GM18907 (cell line): ENCODE results near the gene MTSS2.

Experiments used
- ATAC-seq: cut with Tn5 transposase; IDR thresholded peaks from one replicate; pipeline ENCODE4 v1.9.1; 2021; ENCODE audit warnings: mild to moderate bottlenecking, moderate library complexity; ENCODE audit not compliant: unreplicated experiment

MTSS2 gene, protein sequence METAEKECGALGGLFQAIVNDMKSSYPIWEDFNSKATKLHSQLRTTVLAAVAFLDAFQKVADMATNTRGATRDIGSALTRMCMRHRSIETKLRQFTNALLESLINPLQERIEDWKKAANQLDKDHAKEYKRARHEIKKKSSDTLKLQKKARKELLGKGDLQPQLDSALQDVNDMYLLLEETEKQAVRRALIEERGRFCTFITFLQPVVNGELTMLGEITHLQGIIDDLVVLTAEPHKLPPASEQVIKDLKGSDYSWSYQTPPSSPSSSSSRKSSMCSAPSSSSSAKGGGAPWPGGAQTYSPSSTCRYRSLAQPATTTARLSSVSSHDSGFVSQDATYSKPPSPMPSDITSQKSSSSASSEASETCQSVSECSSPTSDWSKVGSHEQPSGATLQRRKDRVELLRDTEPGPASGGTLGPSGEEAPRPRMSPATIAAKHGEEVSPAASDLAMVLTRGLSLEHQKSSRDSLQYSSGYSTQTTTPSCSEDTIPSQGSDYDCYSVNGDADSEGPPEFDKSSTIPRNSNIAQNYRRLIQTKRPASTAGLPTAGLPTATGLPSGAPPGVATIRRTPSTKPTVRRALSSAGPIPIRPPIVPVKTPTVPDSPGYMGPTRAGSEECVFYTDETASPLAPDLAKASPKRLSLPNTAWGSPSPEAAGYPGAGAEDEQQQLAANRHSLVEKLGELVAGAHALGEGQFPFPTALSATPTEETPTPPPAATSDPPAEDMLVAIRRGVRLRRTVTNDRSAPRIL

DNA sequence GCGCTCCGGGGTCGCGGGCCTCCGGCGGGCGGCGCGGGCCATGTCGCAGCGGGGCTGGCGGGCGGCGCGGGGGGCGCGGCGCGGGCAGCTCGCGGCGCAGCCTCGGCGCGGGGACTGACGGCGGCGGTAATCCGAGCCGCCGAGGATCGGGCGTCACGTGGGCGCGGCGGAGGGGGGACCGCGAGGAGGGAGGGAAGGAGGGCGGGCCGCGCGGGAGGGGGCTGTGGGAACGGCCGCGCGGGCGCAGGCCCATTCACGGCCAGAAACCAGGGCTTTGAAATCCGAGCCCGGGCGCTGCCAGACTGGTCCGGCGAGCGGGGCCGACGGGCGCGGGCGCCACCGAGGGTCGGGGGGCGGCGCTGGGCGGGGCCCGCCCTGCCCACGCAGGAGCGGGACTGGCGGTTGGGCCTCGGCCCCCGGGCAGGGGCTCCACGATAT, at the start of gene MTSS2:
MTSS2 (minus strand) TSS at position 116 of the 438 bp plus-strand sequence. CDS start 262 bp downstream, outside the sequence.
- ATAC-seq = no peak

DNA sequence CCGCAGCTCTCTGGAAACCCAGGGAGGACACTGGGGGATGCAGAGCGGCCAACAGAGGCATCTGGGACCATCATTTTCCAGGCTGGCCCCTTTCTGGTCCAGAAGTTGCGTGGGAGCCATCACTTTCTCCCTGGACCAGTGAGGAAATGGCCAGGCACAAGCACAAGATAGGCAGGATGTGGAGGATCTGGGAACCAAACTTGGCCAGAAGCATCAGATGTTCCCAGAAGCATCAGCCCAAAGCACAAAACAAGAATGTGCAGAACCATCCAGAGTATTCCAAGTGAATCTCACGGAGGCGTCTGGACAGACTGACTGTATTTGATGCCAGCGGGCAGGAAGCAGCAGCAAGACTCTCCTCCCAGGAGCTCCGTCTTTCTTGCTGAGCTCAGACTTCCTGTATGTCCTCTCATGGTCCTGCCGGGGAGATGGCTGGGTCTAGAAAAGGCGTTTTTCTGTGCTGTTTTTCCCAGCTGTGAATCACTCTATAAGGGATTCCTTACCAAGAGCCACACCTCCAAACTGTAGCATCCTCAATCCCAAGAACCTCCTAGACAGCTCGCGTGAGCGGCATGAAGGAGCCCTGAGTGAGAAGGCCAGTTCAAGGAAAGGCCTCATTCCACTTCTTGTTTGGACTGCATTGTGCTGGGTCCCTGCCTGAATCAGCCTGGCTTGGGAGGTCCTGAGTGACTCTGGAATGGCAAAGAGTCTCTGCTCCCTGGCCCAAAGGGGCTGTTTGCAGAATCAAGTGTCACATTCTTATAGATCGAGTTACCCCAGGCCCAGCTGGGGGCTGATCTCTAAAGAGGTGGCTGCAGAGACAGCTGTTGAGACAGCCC, 49.5 kb upstream of the MTSS2 start:
- ATAC-seq = no peak

- ATAC-seq = no peak
These were observed 48.8 kb upstream of the MTSS2 start for GRCh38 chr16:70734522-70735095.

DNA sequence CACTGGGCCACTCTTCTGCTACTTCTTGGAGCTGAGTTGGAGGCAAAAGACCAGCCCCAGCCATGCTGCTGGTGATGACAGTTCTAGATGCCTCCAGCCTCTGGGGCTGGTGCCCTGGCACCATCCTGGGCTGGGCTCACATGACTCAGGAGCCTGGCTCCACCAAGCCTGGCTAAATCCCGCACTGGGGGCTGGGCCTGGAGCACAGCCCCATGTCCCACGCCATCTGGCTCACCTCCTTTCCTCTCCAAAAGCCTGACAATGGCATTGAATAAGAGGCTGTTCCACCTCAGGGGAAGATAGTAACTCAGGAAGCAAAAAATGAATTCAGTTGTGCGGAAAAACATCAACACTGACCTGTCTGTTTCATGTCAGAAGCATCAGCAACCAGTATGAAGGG, 45.1 kb upstream of the MTSS2 start:
- ATAC-seq = no peak

- no peak for ATAC-seq
These were observed 44.2 kb upstream of the MTSS2 start for GRCh38 chr16:70730031-70730430.

GRCh38 chr16:70729292-70729691, 43.4 kb upstream of the MTSS2 start:
- ATAC-seq = no peak

DNA sequence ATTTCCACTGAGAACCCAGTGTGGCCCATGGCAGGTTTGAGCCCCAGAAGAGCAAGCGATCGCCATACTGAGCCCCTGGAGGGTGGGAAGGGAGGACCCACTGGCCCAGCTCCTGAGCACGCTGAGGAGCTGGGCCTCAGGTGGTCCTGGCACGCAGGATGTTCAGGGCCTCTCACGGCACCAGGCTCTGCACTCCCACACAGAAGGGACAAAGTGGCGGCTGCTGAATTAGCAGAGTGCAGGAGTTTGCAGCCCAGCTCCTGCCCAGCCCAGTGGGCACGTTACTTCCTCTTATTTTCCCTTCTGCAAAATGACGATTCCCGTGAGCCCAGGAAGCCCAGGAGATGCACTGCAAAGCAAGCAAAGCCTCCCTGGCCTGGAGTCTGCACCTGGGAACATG, 42.3 kb upstream of the MTSS2 start:
- no peak for ATAC-seq

DNA sequence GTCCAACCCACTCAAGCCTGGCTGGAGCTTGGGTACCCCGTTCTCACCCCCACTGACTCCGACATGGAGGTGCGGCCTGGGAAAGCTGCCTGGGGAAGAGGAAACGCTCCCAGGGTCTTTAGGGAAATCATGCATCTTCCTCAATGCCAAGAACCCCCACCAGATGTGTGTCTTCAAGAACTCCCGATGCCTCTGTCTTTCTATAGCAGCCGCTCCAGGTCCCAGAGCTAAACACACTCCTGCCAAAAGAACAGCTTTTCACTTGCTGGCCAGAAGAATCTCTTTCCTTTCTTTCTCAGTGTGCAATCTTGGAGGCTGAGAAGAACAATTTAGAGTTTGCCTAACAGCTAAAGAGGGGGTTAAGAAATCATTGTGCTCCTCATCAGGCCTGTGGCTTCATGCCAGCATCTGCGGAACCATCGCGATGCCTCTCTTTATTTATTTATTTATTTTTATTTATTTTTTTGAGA, 41.1 kb upstream of the MTSS2 start:
- no peak for ATAC-seq

- ATAC-seq = no peak
These were observed 40.3 kb upstream of the MTSS2 start for GRCh38 chr16:70725912-70726828.

- ATAC-seq = no peak
These were observed 39.4 kb upstream of the MTSS2 start for GRCh38 chr16:70725024-70725911.

- ATAC-seq = no peak
These were observed 38.5 kb upstream of the MTSS2 start for GRCh38 chr16:70724146-70725023.

GRCh38 chr16:70723740-70724145, 37.9 kb upstream of the MTSS2 start:
- ATAC-seq = no peak

DNA sequence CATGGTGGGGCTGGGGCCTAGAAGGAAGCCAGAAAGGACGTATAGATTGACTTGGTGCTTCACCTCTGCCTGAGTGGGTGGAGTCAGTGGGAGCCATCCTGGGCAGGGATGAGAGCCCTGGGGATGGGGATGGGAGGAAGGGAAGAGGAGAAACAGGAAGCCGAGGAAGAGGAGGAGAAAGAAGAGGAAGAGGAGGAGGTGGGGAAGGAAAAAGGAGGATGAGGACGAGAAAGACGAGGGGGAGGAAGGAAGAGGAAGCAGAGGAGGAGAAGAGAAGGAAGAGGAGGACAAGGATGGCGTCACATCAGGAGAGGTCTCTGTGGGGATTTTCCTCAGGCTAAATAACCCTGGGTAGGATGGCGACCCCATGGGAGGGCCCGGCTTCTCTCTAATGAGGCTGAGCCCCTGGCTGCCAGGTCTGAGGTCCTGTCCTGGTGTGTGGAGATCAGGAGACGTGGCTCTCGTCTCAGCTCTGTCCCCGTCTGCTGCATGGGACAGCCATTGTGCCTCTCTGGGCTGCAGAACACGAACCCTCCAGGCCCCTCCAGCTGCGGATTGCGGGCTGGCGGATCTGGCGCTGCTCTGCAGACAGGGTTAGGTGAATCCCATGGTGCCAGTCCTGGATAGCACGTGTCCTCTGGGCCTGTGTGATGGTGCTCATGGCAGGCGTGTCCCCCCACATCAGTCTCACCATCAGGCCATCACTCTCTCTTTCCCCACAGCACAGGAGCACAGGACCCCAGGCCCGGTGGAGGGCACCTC, 35.5 kb upstream of the MTSS2 start:
- ATAC-seq = no peak

- ATAC-seq = no peak
These were observed 34.8 kb upstream of the MTSS2 start for GRCh38 chr16:70720425-70721201.

DNA sequence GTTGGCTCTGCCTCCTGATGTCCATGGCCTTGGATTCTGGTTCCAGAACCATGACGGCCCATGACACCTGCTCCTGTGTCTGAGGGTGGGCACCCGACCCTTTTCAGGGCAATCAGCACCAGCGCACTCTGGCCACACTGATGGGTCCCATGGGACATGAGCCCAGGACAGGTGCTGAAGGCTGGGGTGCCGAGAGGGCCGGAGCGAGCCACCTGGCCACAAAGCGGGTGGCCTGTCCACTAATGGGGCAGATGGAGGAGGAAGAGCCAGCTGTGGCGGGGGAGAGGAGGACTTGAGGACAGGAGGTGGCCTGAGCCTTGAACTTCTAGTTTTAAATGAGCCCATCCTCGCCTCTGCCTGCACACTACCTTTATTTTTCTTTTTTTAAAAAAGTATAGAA, 31.2 kb upstream of the MTSS2 start:
- no peak for ATAC-seq

DNA sequence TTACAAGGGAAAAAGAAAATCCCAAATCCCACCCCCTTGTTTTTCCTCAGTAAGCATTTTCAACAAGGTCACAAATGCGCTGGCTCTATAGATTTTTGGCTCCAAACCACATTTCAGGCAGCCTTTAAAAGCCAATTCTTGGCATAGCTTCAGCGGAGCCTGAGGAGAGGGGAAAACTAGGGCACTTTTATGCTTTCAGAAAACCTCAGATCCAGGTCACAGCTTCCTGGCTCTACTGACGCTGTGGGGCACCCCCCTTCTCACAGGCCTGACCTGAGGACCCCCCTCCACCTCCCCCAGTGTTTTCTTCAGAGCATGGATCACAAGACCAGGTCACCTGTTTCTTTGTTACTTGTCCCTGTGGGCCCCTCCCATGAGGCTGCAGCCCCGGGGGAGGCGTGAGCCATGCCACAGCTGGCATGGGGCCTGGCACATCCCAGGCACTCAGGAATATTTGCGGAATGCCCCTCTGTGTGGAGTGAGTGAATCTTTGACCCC, 30.1 kb upstream of the MTSS2 start:
- ATAC-seq = no peak
